ENCODE measurements around the gene PFKP.

Gene PFKP

DNA sequence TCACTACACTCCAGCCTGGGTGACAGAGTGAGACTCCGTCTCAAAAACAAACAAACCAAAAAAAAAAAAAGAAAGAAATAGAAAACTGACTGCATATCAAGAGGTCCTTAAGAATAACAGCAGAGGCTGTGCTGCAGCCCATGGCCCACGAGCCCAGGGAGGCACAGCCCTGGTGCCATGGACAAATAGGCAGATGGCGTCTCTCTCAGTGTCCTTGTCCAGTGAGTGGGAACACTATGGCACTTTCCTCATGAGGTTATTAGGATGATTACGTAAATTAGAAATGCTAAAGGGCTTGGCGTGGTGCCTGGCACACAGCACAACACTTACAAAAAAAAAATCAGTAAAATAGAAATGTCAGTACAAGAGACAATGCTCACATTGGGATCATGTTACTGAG lies 33.4 kb upstream of the PFKP start:
- no peak overlapping the region for H3K27ac ChIP-seq (ENCODE audit: low read length)
- H3K4me1 ChIP-seq (ENCODE audit: control insufficient read depth, insufficient read depth, low read length): no peaks in the 10 kb centered on the region
- H3K4me3 ChIP-seq (ENCODE audit: low read length in 2 of 2): no peak overlapping the region
- H3K9ac ChIP-seq (ENCODE audit: low read length in 2 of 2): no peak overlapping the region
- no peaks in the 10 kb centered on the region for H3K27me3 ChIP-seq (ENCODE audit: control insufficient read depth in 1 of 2, insufficient read depth in 2 of 2, low read length in 2 of 2)
- H3K36me3 ChIP-seq (ENCODE audit: control insufficient read depth in 2 of 2, insufficient read depth in 2 of 2, low read length in 2 of 2): no peaks in the 10 kb centered on the region
- H3K9me3 ChIP-seq (ENCODE audit: control insufficient read depth in 2 of 2, low read length in 2 of 2): no peaks in the 10 kb centered on the region

DNA sequence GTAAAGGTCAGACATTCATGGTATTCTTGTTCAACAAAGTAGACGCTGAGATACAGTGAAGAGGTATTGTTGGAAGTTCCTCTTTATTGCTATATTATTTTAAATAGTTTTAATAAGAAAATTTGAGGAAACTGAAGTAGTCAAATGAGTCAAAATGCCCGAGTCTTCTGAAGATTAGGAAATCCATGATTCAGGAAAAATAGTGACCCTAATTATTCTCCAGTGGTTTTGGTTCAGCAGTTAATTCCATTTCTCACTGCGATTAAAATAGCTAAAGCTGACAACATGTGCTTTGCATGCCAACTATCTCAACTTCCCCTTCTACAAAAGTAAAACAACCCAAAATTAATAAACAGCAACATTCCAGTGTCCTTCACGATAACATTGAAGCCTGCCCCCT lies 32.7 kb upstream of the PFKP start:
- Histone ChIP-seq H3K9me3 (ENCODE audit: control insufficient read depth in 2 of 2, low read length in 2 of 2) (no peaks in the 10 kb centered on the region), H3K9ac (ENCODE audit: low read length in 2 of 2) (no peak overlapping the region), H3K27ac (ENCODE audit: low read length) (no peak overlapping the region), H3K4me1 (ENCODE audit: control insufficient read depth, insufficient read depth, low read length) (no peaks in the 10 kb centered on the region), H3K4me3 (ENCODE audit: low read length in 2 of 2) (no peak overlapping the region), H3K27me3 (ENCODE audit: control insufficient read depth in 1 of 2, insufficient read depth in 2 of 2, low read length in 2 of 2) (no peaks in the 10 kb centered on the region), H3K36me3 (ENCODE audit: control insufficient read depth in 2 of 2, insufficient read depth in 2 of 2, low read length in 2 of 2) (no peaks in the 10 kb centered on the region)

DNA sequence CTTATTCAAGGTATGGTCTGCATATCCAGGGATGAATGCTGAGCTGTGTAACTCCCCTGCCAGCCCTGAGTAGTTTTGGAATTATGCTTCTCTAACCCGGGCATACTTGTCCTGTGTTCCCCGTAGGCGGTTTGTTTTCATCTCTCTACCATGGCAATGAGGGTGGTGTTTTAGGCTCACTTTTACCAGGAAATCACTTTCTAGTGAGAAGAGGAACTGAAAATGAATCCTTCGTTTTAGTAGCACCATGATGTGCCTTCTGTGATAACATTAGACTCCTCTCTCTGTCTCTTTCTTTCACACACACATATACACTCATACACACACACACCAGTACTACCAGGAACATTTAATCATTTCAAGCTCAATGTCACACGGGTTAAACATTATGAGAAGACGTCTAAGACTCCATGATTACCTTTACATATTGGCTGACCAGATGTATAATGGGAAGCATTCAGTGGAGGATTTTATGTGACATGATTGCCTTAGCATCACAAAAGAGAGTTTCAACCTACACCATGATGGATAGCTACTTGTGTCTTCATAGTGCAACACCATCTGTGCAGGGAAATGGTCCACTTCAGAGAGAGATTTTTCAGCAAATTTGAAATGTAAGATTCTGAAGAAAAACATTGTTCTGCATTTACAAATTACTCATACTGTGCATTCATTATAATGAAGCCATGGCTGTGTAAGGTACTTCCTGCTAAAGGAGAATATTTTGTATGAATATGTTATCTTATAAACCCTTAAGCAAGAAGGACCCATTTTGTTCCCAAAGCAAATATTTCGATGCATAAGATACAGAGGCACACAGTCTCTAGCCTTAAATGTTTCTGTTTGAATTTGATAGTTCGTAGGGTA lies 31.0 kb upstream of the PFKP start:
- H3K4me3 ChIP-seq (ENCODE audit: low read length in 2 of 2): no peak overlapping the region
- no peaks in the 10 kb centered on the region for H3K36me3 ChIP-seq (ENCODE audit: control insufficient read depth in 2 of 2, insufficient read depth in 2 of 2, low read length in 2 of 2)
- no peaks in the 10 kb centered on the region for H3K27me3 ChIP-seq (ENCODE audit: control insufficient read depth in 1 of 2, insufficient read depth in 2 of 2, low read length in 2 of 2)
- no peaks in the 10 kb centered on the region for H3K9me3 ChIP-seq (ENCODE audit: control insufficient read depth in 2 of 2, low read length in 2 of 2)
- no peaks in the 10 kb centered on the region for H3K4me1 ChIP-seq (ENCODE audit: control insufficient read depth, insufficient read depth, low read length)
- H3K27ac ChIP-seq (ENCODE audit: low read length): no peak overlapping the region
- H3K9ac ChIP-seq (ENCODE audit: low read length in 2 of 2): no peak overlapping the region

DNA sequence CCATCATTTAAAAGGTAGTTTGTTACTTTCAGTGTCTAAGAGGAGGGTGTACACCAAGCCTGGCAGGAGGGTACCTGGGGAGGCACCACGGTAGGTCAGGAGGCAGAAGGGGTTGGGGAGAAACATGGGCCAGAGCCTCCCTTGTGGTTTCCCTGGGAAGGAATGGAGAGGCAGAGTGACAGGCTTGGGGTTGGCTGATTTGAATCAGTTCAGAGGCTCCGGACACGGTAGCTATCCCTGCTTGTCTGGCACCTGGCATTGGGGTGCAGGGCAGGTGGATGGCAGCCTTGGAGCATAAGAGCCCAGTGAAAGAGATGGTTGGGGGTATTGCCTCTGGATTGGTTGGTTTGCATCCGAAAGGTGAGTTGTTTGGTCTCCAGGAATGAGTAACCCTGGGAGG lies 30.2 kb upstream of the PFKP start:
- H3K27me3 ChIP-seq (ENCODE audit: control insufficient read depth in 1 of 2, insufficient read depth in 2 of 2, low read length in 2 of 2): no peaks in the 10 kb centered on the region
- H3K27ac ChIP-seq (ENCODE audit: low read length): no peak overlapping the region
- no peaks in the 10 kb centered on the region for H3K9me3 ChIP-seq (ENCODE audit: control insufficient read depth in 2 of 2, low read length in 2 of 2)
- no peaks in the 10 kb centered on the region for H3K36me3 ChIP-seq (ENCODE audit: control insufficient read depth in 2 of 2, insufficient read depth in 2 of 2, low read length in 2 of 2)
- no peak overlapping the region for H3K9ac ChIP-seq (ENCODE audit: low read length in 2 of 2)
- no peak overlapping the region for H3K4me3 ChIP-seq (ENCODE audit: low read length in 2 of 2)
- H3K4me1 ChIP-seq (ENCODE audit: control insufficient read depth, insufficient read depth, low read length): no peaks in the 10 kb centered on the region

DNA sequence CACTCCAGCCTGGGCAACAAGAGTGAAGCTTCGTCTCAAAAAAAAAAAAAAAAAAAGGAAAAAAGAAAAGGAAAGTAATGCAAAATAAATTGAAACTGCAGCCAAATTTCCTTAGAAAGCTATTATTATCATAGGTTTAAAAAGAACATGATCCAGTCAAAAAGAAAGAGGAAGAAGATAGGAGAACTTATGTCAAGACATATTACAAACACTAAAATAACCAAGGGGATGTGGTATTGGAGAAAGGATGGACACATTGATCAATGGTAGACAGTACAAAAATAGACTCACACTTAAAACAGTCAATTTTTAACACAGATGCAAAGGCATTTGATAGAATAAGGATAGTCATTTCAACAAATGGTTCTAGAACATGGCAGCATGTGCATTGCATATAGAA lies 27.3 kb upstream of the PFKP start:
- Histone ChIP-seq H3K4me3 (ENCODE audit: low read length in 2 of 2) (no peak overlapping the region), H3K4me1 (ENCODE audit: control insufficient read depth, insufficient read depth, low read length) (peaks cover 6% of the 10 kb centered on the region), H3K36me3 (ENCODE audit: control insufficient read depth in 2 of 2, insufficient read depth in 2 of 2, low read length in 2 of 2) (no peaks in the 10 kb centered on the region), H3K27me3 (ENCODE audit: control insufficient read depth in 1 of 2, insufficient read depth in 2 of 2, low read length in 2 of 2) (no peaks in the 10 kb centered on the region), H3K9me3 (ENCODE audit: control insufficient read depth in 2 of 2, low read length in 2 of 2) (no peaks in the 10 kb centered on the region), H3K27ac (ENCODE audit: low read length) (no peak overlapping the region), H3K9ac (ENCODE audit: low read length in 2 of 2) (no peak overlapping the region)

DNA sequence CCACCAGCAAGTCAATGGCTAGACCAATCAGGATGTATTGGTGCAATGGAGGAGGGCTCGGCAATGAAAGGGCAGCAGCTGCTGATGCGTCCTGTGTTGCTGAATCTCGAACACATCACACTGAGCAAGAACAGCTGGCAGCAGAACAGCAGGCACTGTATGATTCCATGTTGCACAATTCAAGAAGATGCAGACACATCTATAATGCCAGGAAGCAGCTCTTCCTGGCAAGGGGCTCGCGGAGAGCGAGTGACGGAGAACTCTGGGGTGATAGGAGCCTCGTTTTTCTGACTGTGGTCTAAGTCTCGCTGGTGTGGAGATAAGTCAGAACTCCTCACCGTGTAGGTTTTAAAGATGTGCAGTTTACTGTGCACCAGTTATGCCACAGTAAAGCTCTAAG lies 24.8 kb upstream of the PFKP start:
- no peak overlapping the region for H3K4me3 ChIP-seq (ENCODE audit: low read length in 2 of 2)
- H3K27me3 ChIP-seq (ENCODE audit: control insufficient read depth in 1 of 2, insufficient read depth in 2 of 2, low read length in 2 of 2): no peaks in the 10 kb centered on the region
- H3K9me3 ChIP-seq (ENCODE audit: control insufficient read depth in 2 of 2, low read length in 2 of 2): no peaks in the 10 kb centered on the region
- H3K36me3 ChIP-seq (ENCODE audit: control insufficient read depth in 2 of 2, insufficient read depth in 2 of 2, low read length in 2 of 2): no peaks in the 10 kb centered on the region
- peaks cover 26% of the 10 kb centered on the region for H3K4me1 ChIP-seq (ENCODE audit: control insufficient read depth, insufficient read depth, low read length)
- H3K27ac ChIP-seq (ENCODE audit: low read length): no peak overlapping the region
- no peak overlapping the region for H3K9ac ChIP-seq (ENCODE audit: low read length in 2 of 2)

DNA sequence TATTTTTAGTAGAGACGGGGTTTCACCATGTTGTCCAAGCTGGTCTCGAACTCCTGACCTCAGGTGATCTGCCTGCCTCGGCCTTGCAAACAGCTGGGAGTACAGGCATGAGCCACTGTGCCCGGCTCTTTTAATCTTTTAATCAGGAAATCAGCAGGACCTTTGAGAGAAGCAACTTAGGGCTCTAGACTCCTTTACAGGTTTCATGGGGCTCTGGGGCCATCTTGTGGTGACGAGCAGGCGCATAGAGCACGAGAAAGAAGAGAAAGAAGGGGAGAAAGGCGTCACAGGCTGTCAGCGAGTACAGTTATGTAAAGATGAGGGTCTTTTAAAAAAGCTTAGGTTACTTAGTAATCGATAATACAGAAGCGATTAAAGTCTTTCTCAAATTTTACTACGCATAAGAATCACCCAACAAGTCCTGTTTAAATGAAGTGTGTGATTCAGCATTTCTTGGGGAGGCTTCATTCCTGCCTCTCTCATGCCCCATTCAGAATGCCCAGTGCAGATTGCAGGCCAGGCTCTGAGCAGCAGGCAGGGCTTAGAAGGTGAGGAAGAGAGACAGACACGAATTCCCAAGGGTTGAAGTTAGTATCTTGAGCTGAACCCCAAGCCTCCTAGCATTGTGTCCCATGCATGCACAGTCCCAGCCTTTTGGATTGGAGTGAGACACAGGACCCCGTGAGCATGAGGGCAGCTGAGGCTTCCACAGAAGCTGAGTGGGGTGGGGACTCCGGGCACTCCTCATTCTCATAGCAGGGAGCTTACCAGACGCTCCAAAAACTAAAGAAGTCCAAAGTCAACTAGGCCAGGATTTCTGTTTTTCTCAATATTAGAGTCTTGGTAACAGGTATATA lies 23.6 kb upstream of the PFKP start:
- Histone ChIP-seq H3K27ac (ENCODE audit: low read length) (no peak overlapping the region), H3K27me3 (ENCODE audit: control insufficient read depth in 1 of 2, insufficient read depth in 2 of 2, low read length in 2 of 2) (no peaks in the 10 kb centered on the region), H3K9ac (ENCODE audit: low read length in 2 of 2) (peak overlapping the region in 1 of 2 donors; percentile 21), H3K9me3 (ENCODE audit: control insufficient read depth in 2 of 2, low read length in 2 of 2) (no peaks in the 10 kb centered on the region), H3K36me3 (ENCODE audit: control insufficient read depth in 2 of 2, insufficient read depth in 2 of 2, low read length in 2 of 2) (no peaks in the 10 kb centered on the region), H3K4me3 (ENCODE audit: low read length in 2 of 2) (no peak overlapping the region), H3K4me1 (ENCODE audit: control insufficient read depth, insufficient read depth, low read length) (peaks cover 26% of the 10 kb centered on the region)

DNA sequence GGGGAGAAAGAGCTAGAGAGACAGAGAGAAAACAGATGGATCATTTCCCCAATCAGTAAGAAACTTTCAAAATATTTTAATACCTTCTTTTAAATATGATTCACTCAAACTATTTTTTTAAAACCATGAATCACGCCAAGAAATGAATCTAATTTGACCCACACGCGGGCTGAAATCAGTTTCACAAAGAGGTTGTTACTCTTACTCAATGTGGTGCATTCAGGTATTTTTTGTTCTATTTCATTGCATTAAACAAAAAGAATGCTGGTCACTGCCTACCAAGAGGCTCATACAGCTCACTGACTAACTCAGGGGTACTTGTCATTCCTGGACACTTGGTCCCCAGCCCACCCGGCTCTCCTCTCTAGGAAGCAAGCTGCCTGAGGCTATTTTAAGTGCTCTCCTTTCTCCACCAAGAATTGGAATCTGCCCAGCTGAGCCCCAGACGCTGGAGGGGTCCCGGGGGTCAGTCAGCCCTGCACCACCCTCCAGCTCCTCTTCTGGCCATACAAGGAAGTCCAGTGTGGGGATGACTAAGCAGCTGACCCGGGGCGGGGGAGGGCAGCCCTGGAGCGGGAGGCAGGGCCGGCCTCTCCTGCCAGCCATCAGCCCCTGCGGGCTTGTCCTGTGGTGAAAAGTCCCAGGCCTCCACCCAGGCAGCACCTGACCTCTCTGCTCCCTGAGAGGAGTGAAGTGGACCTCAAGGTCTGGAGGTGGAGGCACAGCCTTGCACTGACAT lies 21.7 kb upstream of the PFKP start:
- Histone ChIP-seq H3K9me3 (ENCODE audit: control insufficient read depth in 2 of 2, low read length in 2 of 2) (no peaks in the 10 kb centered on the region), H3K4me1 (ENCODE audit: control insufficient read depth, insufficient read depth, low read length) (peaks cover 26% of the 10 kb centered on the region), H3K4me3 (ENCODE audit: low read length in 2 of 2) (peak overlapping the region in 1 of 2 donors; percentile 44), H3K9ac (ENCODE audit: low read length in 2 of 2) (peak overlapping the region in 1 of 2 donors; percentile 21), H3K27me3 (ENCODE audit: control insufficient read depth in 1 of 2, insufficient read depth in 2 of 2, low read length in 2 of 2) (no peaks in the 10 kb centered on the region), H3K27ac (ENCODE audit: low read length) (peak overlapping the region; percentile 73), H3K36me3 (ENCODE audit: control insufficient read depth in 2 of 2, insufficient read depth in 2 of 2, low read length in 2 of 2) (no peaks in the 10 kb centered on the region)

DNA sequence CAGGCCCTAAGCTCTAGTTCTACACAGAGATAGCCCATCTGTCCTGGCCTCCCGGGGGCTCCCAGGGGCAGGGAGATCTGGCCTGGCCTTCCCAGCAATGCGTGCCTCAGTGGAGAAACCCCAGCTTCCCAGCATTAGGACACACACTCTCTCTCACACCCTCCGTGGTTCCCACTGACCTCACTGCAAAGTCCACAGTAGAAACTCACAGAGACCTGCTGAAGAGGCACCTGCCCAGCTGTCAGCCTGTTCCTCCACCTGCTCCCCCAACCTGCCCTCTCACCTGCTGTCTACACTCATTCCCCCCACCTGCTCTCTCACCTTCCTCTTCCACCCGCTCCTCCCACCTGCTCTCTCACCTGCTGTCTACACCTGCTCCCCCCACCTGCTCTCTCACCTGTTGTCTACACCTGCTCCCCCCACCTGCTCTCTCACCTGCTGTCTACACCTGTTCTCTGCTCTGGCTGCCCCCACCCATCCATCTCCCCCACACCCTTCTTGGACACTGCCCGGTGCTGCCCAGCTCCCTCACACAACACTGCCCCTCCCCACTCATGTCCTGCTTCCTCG lies 21.1 kb upstream of the PFKP start:
- H3K9ac ChIP-seq (ENCODE audit: low read length in 2 of 2): peak overlapping the region in 1 of 2 donors; percentile 21
- H3K9me3 ChIP-seq (ENCODE audit: control insufficient read depth in 2 of 2, low read length in 2 of 2): no peaks in the 10 kb centered on the region
- no peaks in the 10 kb centered on the region for H3K36me3 ChIP-seq (ENCODE audit: control insufficient read depth in 2 of 2, insufficient read depth in 2 of 2, low read length in 2 of 2)
- H3K4me1 ChIP-seq (ENCODE audit: control insufficient read depth, insufficient read depth, low read length): peaks cover 26% of the 10 kb centered on the region
- H3K27me3 ChIP-seq (ENCODE audit: control insufficient read depth in 1 of 2, insufficient read depth in 2 of 2, low read length in 2 of 2): no peaks in the 10 kb centered on the region
- H3K27ac ChIP-seq (ENCODE audit: low read length): peak overlapping the region; percentile 73
- H3K4me3 ChIP-seq (ENCODE audit: low read length in 2 of 2): no peak overlapping the region

DNA sequence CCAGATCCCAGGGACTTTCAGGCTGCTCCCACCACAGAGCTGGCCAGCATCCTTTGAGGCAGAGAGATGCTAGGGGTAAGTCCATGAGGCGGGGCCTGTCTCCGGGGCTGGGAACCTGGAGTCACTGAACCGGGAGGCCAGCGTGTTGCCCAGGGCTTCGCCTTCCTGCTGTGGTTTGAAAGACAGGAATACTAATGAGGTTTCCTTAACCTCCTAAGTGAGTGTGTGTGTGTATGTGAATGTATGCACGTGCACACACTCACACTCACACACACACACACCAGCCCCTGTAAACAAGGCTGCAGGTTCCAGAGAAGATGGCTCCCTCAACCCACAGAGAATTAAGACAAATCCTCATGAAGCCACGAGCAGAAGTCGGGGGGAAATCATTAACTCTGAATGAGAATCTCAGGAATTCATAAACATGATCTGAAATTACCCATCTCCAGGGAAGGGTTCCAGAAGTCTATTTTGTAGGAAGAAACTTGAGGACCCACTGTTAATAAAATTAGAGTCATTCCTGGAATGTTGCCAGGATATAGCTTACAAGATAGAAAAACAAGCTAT lies 20.3 kb upstream of the PFKP start:
- Histone ChIP-seq H3K9ac (ENCODE audit: low read length in 2 of 2) (no peak overlapping the region), H3K27me3 (ENCODE audit: control insufficient read depth in 1 of 2, insufficient read depth in 2 of 2, low read length in 2 of 2) (no peaks in the 10 kb centered on the region), H3K27ac (ENCODE audit: low read length) (no peak overlapping the region), H3K9me3 (ENCODE audit: control insufficient read depth in 2 of 2, low read length in 2 of 2) (no peaks in the 10 kb centered on the region), H3K4me1 (ENCODE audit: control insufficient read depth, insufficient read depth, low read length) (peaks cover 26% of the 10 kb centered on the region), H3K4me3 (ENCODE audit: low read length in 2 of 2) (no peak overlapping the region), H3K36me3 (ENCODE audit: control insufficient read depth in 2 of 2, insufficient read depth in 2 of 2, low read length in 2 of 2) (no peaks in the 10 kb centered on the region)
